Measurements from ENCODE around the gene MAMDC2.

Gene MAMDC2, protein sequence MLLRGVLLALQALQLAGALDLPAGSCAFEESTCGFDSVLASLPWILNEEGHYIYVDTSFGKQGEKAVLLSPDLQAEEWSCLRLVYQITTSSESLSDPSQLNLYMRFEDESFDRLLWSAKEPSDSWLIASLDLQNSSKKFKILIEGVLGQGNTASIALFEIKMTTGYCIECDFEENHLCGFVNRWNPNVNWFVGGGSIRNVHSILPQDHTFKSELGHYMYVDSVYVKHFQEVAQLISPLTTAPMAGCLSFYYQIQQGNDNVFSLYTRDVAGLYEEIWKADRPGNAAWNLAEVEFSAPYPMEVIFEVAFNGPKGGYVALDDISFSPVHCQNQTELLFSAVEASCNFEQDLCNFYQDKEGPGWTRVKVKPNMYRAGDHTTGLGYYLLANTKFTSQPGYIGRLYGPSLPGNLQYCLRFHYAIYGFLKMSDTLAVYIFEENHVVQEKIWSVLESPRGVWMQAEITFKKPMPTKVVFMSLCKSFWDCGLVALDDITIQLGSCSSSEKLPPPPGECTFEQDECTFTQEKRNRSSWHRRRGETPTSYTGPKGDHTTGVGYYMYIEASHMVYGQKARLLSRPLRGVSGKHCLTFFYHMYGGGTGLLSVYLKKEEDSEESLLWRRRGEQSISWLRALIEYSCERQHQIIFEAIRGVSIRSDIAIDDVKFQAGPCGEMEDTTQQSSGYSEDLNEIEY

DNA sequence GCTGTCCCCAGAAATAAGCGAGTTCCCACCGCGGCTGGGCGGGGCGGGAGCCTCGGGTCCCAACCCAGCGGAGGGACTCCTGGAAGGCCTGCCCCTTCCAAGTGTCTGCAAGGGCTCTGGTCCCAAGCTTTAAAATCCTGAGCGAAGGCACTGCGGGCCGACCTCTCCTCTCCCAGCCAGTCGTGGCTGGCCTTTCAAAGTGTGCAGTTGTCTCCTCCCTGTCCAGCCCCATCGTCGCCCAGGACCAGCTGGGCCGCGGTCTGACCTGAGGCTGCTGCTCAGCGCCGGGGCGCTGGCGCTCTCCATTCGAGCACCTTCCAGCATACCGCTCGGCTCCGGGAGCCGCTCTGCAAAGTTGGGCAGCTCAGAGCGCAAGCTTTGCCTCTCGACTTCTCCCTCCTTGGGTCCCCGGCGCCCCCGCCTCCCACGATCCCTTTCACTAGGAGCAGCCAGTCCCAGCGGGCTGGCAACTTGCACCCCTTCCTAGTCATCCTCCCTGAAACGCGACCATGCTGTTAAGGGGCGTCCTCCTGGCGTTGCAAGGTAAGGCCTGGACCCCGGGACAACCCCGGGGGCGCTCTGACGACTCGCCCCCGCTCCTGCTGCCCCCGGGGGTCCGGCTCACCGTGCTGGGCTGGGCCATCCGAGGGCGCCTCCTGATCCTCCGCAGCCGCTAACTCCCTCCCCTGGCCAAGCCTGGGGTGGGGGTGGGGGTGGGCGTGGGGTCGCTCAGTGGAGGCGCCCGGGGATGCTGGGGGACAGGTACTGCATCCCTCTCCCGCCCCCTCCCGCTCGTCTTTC lies at the start of gene MAMDC2:
Gene MAMDC2 (plus strand): TSS at position 160 of the 801 bp plus-strand sequence. CDS start 350 bp downstream, at position 510.
- DNase-seq (ENCODE audit: low read depth): no peak

DNA sequence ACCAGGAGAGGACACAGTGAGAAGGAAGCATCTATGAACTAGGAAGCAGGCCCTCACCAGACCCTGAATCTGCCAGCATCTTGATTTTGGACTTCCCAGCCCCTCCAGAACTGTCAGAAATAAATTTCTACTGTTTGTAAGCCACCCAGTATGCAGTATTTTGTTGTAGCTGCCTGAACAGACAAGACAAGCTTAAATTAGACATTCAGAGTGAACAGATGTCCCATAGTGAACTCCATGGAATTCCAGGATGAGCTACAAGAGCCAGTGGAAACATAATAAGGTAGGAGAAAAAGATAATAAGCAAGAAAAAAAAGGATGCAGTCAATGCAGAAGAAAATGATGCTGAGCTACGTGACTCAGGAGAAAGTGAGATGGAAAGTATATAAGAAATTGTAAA lies 47.8 kb upstream of the MAMDC2 start:
- no peak for DNase-seq (ENCODE audit: low read depth)

DNA sequence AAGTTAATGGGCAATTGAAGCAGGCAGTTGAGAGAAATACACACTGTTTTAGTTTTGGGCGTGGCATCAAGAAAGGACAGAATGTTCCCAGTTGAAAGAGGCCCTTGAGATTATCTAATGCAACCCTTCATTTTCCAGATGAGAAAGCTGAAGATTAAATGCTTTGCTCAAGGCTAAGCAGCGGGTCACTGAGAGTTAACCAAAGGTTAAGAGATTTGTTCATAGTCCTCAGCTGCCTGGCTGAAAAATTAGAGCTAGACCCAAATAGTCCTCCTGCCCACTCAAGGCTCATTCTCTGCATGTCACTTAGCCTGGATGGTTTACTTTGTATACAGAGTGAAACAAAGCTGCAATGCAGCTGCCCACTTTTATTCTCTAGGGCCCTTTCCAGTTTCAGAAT lies 46.7 kb upstream of the MAMDC2 start:
- no peak for DNase-seq (ENCODE audit: low read depth)

DNA sequence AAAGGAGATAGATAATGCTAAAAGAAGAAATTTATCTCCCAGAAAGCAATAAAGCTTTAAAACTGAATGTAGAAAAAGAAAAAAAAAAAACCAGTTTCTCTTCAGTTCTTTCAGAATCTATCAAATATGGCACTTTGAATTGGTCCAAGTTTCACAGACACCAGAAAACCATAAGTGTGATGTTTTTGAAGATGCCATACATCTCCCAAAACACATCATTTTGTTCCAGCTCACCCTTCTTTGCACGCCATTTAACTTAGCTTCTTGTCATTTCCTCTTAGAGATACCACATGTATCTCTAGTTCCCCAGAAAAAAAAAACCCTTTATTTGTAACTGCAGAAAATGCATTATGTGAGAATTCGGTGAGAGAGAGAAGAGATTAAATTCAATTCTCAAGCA lies 46.1 kb upstream of the MAMDC2 start:
- DNase-seq (ENCODE audit: low read depth): no peak

DNA sequence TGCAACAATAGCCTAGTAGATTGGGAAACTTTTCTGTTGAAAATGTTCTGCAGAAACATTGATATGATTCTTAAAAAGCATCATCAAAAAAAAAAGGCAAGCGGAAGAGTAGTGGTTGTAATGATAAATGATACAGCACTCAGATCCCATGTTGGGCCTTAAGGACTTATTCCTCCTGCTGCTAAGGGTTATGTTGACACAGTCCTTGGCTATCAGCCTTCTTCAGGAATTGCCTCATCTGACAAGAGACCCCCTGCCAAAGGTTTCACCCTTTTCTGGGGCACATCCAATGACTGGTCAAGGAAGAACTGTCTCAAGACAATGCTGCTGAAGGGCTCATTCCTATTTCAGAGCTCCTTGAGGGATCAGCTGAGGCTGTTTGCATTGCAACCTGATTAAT lies 44.3 kb upstream of the MAMDC2 start:
- no peak for DNase-seq (ENCODE audit: low read depth)

DNA sequence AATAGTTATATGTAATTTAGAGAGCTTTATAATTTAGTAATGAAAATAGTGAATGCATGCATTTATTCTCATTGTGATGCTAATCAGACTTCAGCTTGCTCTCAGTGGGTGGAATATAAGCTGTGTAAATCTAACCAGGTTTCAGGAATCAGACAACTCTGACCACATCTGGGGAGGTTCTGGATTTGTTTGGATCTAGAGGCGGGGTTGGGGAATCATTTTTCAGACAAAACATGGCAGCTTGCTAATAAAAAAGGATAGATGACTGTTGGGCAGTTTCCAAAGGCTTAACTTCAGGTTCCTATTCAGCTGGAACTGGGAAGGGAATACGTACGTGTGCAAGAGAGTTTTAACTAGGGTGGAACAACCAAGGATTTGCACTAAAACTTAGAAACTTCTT lies 43.2 kb upstream of the MAMDC2 start:
- no peak for DNase-seq (ENCODE audit: low read depth)

DNA sequence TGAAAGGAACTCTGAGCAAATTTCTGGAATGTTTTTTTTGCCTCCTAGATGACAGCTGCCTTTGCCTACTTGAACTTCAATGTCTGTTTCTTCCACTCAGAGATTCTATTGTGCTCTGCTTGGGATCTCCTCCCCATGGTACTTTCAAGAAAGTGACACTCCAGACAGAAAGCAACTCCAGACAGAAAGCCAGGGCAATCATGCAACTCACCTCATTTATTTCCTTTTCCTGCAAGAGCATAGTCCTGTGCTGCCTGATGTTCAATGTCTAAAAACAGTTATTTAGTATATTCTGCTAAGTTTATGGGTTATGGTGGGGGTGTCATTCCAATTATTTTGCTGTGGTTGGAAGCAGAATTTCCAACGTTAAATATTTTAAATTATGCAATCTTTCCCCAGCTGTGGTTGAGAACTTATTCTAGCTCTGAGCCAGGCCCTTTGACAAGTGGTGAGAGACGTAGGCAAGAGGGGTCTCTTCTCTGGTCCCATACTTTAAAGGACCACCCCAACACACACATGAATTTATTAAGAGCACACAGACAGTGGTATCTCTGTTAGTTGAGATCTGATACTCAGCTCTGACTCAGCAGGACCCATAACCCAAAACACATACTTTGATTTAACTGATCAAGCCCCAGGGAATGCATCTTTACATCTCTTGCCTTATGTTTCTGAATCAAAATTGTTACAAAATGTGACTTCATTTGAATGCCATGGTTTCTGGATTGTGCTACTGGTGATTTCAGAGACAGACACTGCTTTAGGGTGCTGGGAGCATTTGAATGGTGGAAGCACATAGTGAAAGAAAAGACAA lies 39.5 kb upstream of the MAMDC2 start:
- no peak for DNase-seq (ENCODE audit: low read depth)

DNA sequence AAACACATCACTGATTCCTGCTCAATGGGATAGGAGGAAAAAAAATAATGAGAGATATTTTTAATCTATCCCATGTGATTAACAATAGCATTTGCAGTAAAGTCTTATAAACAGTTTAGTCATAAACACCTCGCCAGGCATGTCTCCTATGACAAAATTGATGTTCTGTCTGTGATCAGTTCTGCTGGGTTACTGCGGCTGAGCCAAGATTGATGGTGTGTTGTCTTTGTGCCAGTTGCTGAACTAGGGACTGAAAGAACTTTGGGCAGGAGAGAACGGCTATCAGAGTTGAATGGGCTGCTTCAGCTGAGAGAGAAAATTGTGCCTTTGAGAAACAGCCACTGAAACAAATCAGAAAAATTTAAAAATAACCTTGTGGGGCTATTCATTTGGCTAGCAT lies 37.3 kb upstream of the MAMDC2 start:
- DNase-seq (ENCODE audit: low read depth): no peak

DNA sequence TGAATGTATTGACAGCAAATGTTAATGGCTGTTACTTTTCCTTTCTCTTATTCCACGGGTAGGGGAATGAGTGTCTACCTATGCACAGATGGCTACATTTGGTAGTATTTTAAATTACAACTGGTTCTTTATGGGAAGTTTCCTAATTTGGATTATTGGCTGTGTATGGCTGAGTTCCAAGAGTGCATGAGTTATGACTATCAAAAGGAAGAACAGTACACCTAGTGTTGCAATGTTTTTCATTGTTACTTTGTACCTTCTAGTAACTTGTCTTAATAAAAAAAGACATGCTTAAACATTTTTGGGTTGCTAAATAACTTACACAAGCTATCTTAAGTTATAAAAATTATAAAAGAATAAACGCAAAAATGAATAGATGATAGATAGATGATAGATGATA lies 35.8 kb upstream of the MAMDC2 start:
- DNase-seq (ENCODE audit: low read depth): no peak

DNA sequence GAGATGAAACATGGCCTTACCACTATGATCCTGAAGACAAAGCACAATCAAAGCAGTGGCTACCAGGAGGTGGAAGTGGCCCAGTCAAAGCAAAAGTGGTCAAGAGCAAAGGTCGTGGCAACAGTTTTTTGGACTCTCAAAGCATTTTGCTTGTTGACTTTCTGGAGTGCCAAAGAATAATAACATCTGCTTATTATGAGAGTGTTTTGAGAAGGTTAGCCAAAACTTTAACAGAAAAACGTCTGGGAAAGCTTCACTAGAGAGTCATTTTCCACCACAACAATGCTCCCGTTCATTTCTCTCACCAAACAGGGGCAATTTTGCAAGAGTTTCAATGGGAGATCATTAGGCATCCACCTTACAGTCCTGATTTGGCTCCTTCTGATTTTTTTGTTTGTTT lies 33.6 kb upstream of the MAMDC2 start:
- no peak for DNase-seq (ENCODE audit: low read depth)

DNA sequence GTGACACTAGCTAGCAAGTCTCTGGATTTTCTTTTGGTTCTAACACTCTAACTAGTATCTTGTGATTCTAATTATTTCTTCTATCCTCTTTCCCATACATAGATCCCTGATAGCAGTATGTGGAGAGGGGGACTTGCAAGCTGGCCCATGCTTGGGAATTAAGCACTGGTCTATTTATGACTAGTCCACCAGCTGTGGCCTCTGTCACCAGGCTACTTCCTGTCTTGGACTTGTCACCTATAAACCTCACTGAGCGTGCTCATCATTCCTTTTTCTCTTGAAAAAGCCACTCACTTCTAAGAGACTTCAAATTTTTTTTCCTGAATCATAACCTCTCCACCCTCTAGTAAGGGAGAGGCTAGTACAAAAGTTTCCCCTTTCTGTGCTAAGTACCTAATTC lies 32.3 kb upstream of the MAMDC2 start:
- no peak for DNase-seq (ENCODE audit: low read depth)

DNA sequence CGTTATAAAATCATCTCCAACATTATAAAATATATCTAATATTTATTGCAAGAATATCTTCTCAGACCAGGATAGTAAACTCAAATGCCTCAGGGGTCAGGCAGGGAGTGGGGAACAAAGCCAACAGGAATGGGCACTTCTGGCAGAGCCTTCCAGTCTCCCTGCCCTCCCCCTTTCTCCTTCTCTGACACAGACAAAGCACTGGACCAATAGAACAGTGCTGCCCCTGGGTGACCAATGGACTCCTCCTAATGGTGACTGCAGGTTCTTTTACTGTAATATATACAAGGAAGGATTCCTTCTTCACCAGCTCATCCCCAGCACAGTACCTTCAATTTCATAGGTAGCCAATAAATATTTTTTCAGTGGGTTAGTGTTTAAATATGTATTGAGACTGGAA lies 31.1 kb upstream of the MAMDC2 start:
- no peak for DNase-seq (ENCODE audit: low read depth)

DNA sequence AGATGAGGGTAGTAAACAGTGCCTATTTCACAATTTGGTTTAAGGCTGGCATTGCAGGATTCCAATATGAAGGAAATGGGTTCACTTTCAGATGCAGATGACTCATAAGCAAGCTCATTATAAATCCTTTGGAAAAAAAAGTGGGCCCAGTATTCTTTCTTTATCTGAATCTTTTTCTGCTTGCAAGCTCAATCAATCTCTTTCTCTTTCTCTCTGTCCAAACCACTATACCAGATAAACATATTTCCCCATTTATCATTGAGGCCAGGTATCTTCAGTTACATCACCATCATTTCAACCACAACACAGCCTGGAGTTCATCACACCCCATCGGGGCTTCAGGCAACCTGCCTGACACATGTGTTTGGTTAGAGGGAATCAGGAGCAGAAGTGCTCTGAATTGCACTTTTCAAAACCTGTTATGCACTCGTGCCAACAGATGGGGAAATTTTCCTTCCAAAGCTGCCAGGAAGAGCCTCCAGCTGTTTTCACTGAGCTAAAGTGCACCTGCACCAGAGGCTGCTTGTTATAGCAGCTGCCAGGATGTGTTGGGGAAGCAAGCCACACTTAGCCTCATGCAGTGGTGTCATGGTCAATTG lies 30.0 kb upstream of the MAMDC2 start:
- DNase-seq (ENCODE audit: low read depth): no peak

DNA sequence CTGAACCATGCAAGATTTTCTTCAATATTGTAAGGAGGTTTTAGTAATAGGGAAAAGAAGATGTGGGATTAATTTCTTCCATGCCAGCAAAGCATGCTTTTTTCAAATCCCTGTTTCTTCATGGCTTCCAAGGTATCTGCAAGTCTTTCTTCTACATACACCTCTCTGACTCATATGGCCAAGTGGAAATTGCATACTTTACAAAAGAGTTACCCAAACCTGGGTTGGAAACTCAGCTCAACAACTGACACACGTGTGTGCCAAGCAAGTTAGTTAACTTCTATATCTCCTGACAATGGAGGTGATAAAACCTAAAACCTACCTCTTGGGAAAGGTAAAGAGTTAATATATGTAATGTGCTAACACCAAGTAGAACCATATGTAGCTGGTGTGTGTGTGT lies 28.5 kb upstream of the MAMDC2 start:
- DNase-seq (ENCODE audit: low read depth): no peak

DNA sequence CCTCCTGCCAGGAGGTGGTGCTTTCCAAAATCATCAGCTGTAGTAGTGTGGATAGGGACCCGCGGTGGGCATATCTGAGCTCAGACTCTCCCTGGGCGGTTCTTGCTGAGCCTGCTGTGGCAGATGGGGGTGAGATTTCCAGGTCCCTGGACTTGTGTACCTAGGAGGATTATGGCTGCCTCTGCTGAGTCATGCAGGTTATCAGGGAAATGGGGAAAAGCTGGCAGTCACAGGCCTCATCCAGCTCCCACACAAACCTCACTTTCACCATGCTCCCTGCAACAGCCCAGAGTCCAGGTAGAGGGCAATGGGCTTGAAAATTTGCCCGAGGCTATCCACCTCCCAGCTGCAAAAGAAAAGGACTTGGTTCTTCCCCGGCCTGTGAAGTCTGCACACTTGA lies 23.4 kb upstream of the MAMDC2 start:
- DNase-seq (ENCODE audit: low read depth): no peak

DNA sequence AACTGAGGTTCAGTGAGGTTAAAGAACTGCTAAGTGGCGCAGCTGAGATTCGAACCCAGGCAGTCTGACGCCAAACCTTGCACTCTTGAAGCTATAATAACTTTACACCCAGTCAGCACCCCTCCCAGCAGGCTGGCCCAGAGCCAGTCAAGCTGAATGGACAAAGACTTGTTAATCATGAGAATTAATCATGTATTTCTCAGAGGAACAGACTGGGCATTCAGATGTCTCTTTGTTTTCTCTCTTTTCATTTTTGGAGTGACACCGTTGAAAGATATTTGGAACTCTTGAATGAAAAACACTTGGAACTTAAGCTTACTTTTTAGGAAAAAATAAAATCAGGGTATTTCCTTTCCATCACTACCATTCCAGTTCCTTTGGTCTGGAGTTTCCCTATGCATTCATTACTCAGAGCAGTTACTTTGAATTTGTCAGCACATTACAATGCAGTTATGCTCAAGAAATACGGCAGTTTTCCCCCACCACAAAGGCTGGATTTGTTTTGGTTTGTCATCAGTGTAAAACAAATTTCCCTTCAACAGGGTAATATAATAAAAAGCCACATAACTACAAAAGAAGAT lies 22.6 kb upstream of the MAMDC2 start:
- DNase-seq (ENCODE audit: low read depth): no peak

DNA sequence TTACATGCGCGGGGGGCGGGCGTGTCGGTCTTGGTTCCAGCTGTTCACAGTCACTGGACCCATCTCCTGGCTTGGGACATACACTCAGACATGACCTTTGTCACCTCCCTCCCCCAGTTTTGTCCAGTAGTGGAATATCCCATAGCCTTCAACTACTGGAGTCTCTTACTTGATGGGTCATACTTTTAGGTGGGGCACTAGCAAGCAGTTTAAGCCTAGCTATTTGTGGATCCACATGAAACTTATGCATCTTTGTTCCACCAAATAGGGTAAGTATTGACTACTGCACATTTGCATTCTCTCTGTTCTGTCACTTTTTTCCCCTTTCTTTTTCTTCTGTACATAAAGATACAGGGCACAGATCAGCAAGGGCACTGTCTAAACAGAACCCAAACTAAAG lies 15.4 kb upstream of the MAMDC2 start:
- DNase-seq (ENCODE audit: low read depth): no peak

DNA sequence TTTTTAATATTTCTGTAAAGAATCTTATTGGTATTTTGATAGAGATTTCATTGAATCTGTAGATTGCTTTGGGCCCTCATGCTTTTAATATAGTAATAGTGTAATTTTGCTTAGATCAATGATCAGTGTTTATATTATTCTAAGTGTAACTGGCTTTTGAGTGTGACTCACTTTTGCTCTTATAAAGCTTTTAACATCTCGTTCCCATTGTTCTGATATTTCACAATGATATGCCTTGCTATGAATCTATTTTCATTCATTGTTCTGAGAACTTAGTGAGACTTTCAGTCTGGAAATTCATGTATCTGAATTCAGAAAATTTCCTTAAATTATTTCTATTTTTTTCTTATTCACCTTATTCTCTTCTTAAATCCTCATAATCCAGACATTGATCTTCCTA lies 13.5 kb upstream of the MAMDC2 start:
- DNase-seq (ENCODE audit: low read depth): no peak

DNA sequence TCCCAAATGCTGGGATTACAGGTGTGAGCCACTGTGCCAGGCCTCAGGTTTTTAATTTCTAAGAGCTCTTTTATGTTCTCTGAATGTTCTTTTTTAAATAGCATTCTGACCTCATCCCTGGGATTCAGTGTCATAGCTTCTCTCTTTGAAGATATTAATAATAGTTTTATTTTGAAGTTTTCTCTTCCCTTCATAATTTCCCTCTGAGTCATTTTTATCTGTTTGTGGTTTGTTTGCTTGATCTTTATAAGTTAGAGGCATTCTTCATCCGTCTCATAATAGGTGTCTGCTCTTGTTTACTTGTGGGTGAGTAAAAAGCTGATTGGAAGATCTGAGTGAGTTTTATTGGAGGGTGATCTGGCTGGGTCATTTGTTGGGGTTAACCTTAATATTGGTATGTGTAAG lies 12.5 kb upstream of the MAMDC2 start:
- no peak for DNase-seq (ENCODE audit: low read depth)

DNA sequence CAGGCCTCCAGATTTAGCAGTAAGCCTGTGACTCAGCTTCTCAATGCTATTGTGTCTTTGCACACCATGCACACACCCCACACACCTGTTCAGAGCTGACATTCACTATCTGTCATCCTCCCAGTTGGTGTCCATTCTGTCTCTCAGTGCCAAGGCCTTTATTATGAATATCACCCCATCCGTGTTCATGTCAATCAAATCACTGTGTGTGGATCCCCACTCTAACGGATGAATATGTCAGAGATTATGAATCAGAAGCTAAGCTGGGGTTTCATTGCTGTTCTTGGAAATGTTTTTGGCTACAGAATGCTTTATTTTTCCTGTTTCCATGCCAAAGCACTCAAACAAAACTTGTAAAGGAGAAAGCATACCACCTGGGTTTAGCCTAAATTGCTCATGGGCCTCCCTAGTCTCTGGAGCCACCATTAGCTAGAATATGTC lies 9.4 kb upstream of the MAMDC2 start:
- DNase-seq (ENCODE audit: low read depth): no peak

DNA sequence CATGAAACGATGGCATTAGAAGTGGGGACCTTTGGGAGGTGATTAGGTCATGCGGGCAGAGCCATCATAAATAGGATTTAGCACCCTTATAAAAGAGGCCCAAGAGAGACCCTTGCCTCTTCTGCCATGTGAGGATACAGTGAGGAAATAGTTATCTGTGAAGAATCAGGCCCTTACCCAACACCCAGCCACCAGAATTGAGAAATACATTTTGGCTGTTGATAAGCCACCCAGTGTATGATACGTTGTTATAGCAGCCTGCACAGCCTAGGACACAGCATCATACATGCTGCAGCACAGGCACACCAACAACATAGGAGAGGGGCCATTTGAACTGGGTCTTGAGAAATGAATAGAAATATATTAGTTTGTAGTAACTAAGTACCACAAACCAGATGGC lies 8.0 kb upstream of the MAMDC2 start:
- DNase-seq (ENCODE audit: low read depth): no peak
